HUES48 (cell line): ENCODE results near the gene CCDC174.

Experiments
- H3K27ac ChIP-seq: one replicate; pipeline ENCODE4 v1.7.0; 2013; ENCODE audit warnings: low read depth, low read length, inconsistent platforms
- H3K27me3 ChIP-seq: 2 replicates; pipeline ENCODE4 v1.6.1; 2013; ENCODE audit warnings: mild to moderate bottlenecking, low read length; ENCODE audit not compliant: control insufficient read depth, insufficient read depth
- H3K36me3 ChIP-seq: 2 replicates; pipeline ENCODE4 v1.6.1; 2013; ENCODE audit warnings: low read length; ENCODE audit not compliant: control insufficient read depth, insufficient read depth
- H3K4me1 ChIP-seq: 2 replicates; pipeline ENCODE4 v1.6.1; 2013; ENCODE audit warnings: mild to moderate bottlenecking, low read length; ENCODE audit not compliant: control insufficient read depth, insufficient read depth
- H3K4me3 ChIP-seq: 2 replicates; pipeline ENCODE4 v1.5.1; 2013; ENCODE audit warnings: mild to moderate bottlenecking, low read depth, low read length
- H3K9ac ChIP-seq: 2 replicates; pipeline ENCODE4 v1.6.1; 2013; ENCODE audit warnings: mild to moderate bottlenecking, low read depth, low read length, moderate library complexity
- H3K9me3 ChIP-seq: 2 replicates; pipeline ENCODE4 v1.6.1; 2013; ENCODE audit warnings: low read length; ENCODE audit not compliant: control insufficient read depth, insufficient read depth

The CCDC174 gene

GRCh38 chr3:14627815-14628214 is 23.7 kb upstream of the CCDC174 start:
- Histone ChIP-seq H3K9ac (no peak overlapping the region), H3K4me1 (peaks cover 11% of the 10 kb centered on the region), H3K27ac (no peak overlapping the region), H3K4me3 (no peak overlapping the region), H3K27me3 (no peaks in the 10 kb centered on the region), H3K36me3 (no peaks in the 10 kb centered on the region), H3K9me3 (no peaks in the 10 kb centered on the region)

- Histone ChIP-seq H3K27ac (no peak overlapping the region), H3K27me3 (no peaks in the 10 kb centered on the region), H3K4me1 (peaks cover 11% of the 10 kb centered on the region), H3K9ac (no peak overlapping the region), H3K9me3 (no peaks in the 10 kb centered on the region), H3K36me3 (no peaks in the 10 kb centered on the region), H3K4me3 (no peak overlapping the region)
Observed at GRCh38 chr3:14628406-14628805, 23.2 kb upstream of the CCDC174 start.

GRCh38 chr3:14630404-14631100 is 21.0 kb upstream of the CCDC174 start:
- Histone ChIP-seq H3K27me3 (no peaks in the 10 kb centered on the region), H3K27ac (no peak overlapping the region), H3K9me3 (no peaks in the 10 kb centered on the region), H3K36me3 (no peaks in the 10 kb centered on the region), H3K4me3 (no peak overlapping the region), H3K9ac (no peak overlapping the region), H3K4me1 (peaks cover 1% of the 10 kb centered on the region; the same call in 1 of the 2 replicates)

- H3K4me3 ChIP-seq, result no peak overlapping the region
- H3K27ac ChIP-seq, result no peak overlapping the region
- H3K4me1 ChIP-seq, result no peaks in the 10 kb centered on the region
- peaks cover 2% of the 10 kb centered on the region; the same call in 1 of the 2 replicates for H3K27me3 ChIP-seq
- no peak overlapping the region for H3K9ac ChIP-seq
- no peaks in the 10 kb centered on the region for H3K9me3 ChIP-seq
- no peaks in the 10 kb centered on the region for H3K36me3 ChIP-seq
Observed at GRCh38 chr3:14631101-14631497, 20.5 kb upstream of the CCDC174 start.

- Histone ChIP-seq H3K4me3 (no peak overlapping the region), H3K9ac (no peak overlapping the region), H3K36me3 (no peaks in the 10 kb centered on the region), H3K27ac (no peak overlapping the region), H3K9me3 (no peaks in the 10 kb centered on the region), H3K27me3 (peaks cover 5% of the 10 kb centered on the region; the same call in 1 of the 2 replicates), H3K4me1 (no peaks in the 10 kb centered on the region)
Observed at GRCh38 chr3:14631687-14632441, 19.7 kb upstream of the CCDC174 start.

DNA sequence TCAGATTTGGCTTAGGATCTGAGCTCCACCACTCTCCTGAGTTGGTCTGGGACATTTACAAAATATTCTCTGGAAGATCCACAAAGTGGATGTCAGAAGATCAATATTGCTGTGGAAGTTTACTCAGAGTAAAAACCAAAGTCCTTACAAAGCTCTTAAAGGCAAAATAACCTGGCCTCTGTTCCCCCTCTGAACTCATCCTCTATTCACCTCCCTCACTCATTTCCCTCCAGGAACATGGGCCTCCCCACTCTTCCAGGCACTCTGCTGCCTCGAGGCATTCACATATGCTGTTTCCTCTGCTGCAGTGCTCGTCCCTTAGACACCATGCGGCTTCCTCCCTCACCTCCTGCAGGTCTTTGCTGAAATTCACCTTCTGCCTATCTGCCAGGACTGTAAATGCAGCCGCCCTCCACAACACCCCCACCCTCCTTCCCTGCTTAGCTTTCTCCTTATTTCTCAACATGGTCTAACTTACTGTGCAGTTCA is 19.1 kb upstream of the CCDC174 start:
- Histone ChIP-seq H3K36me3 (no peaks in the 10 kb centered on the region), H3K4me1 (no peaks in the 10 kb centered on the region), H3K4me3 (no peak overlapping the region), H3K27me3 (peaks cover 5% of the 10 kb centered on the region; the same call in 1 of the 2 replicates), H3K27ac (no peak overlapping the region), H3K9ac (no peak overlapping the region), H3K9me3 (no peaks in the 10 kb centered on the region)

- Histone ChIP-seq H3K4me1 (no peaks in the 10 kb centered on the region), H3K27ac (no peak overlapping the region), H3K36me3 (no peaks in the 10 kb centered on the region), H3K9me3 (no peaks in the 10 kb centered on the region), H3K4me3 (no peak overlapping the region), H3K27me3 (peaks cover 5% of the 10 kb centered on the region; the same call in 1 of the 2 replicates), H3K9ac (no peak overlapping the region)
Observed at GRCh38 chr3:14633417-14633816, 18.1 kb upstream of the CCDC174 start.

DNA sequence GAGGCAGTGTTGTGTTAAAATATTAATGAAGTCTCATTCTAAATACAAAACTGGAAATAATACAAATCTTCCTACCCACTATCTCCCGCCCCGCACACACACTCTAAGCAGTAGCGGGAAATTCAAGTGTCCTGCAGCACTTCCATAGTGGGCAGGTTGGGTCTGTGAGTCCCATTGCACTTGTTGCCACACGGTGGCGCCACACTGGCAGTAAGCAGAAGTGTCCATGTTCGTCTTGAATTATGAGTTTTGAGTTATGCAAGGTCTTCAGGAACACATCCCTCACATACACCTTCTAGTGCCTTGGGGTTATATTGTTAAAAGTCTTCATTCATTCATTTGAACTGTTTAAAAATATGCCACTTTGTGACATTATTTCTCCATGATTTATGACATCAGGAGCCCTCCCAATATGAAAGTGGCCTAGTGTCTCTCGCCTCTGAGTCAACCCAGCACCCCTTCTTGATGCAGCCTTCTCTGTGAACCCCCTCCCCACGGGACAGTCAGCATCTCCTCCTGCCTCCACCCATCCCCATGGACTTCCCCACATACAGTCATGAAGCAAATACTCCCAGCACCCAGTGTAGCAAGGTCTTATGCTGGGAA is 17.6 kb upstream of the CCDC174 start:
- H3K9ac ChIP-seq, result no peak overlapping the region
- peaks cover 5% of the 10 kb centered on the region; the same call in 1 of the 2 replicates for H3K27me3 ChIP-seq
- H3K27ac ChIP-seq, result no peak overlapping the region
- H3K36me3 ChIP-seq, result no peaks in the 10 kb centered on the region
- no peak overlapping the region for H3K4me3 ChIP-seq
- no peaks in the 10 kb centered on the region for H3K4me1 ChIP-seq
- no peaks in the 10 kb centered on the region for H3K9me3 ChIP-seq

DNA sequence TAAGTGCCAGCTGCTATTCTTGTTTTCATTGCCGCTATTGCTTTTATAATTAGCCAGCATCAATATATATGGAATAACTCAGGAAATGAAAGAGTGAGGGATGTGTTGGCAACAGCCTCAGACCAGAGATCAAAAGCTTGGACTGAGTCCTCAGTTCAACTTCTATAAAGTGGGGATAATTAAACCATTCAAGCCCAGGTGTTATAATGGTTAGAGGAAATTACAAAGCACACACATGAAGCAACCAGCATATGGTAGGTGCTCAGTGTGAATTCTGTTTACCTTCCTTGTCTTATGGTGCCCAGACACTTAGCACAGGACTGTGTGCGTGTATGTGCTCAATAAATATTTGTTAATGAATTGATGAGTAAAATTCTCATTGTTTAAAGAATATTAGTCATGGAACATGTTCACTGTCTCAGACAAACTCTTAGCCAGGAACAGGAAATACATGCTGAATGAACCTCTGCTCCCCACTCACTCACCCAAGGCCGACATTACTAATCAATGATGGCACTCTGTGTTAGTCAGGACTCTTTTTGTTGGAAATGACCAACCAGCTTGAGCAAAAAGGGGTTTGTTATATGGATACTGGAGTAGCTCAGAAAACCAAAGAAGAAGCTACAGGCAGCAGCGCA is 16.7 kb upstream of the CCDC174 start:
- Histone ChIP-seq H3K9ac (no peak overlapping the region), H3K27ac (no peak overlapping the region), H3K9me3 (no peaks in the 10 kb centered on the region), H3K27me3 (peaks cover 5% of the 10 kb centered on the region; the same call in 1 of the 2 replicates), H3K36me3 (no peaks in the 10 kb centered on the region), H3K4me3 (no peak overlapping the region), H3K4me1 (no peaks in the 10 kb centered on the region)

- Histone ChIP-seq H3K36me3 (no peaks in the 10 kb centered on the region), H3K27me3 (peaks cover 7% of the 10 kb centered on the region; the same call in 1 of the 2 replicates), H3K9ac (no peak overlapping the region), H3K9me3 (no peaks in the 10 kb centered on the region), H3K27ac (no peak overlapping the region), H3K4me1 (no peaks in the 10 kb centered on the region), H3K4me3 (no peak overlapping the region)
Observed at GRCh38 chr3:14636496-14637087, 15.0 kb upstream of the CCDC174 start.
